Fibroblast of lung (primary cell): Measurements from ENCODE around the gene HOXA11. TPM values are rescaled to one million over a fixed set of nuclear protein-coding genes. Genes with fewer than 3 reads are reported as not detected.
A peak's percentile ranks its signal among the peaks of the same experiment; 100 is the strongest.

Experiments used
- DNase-seq, 2 donors: peaks; one replicate each; pipeline versions ENCODE4 v3.0.0 to v3.0.0-alpha.2; 2010; ENCODE audit warnings: low read depth in 2 of 2
- H2AFZ ChIP-seq: 2 replicates; pipeline ENCODE4 v1.5.1; 2012; ENCODE audit warnings: low read length, control low read depth, inconsistent platforms
- H3K27ac ChIP-seq: 2 replicates; pipeline ENCODE4 v1.5.1; 2011; ENCODE audit warnings: low read length, control low read depth; ENCODE audit not compliant: insufficient read depth
- H3K27me3 ChIP-seq: 2 replicates; pipeline ENCODE4 v1.5.1; 2011; ENCODE audit warnings: mild to moderate bottlenecking, low read length; ENCODE audit not compliant: control insufficient read depth, insufficient read depth
- H3K36me3 ChIP-seq: 2 replicates; pipeline ENCODE4 v1.5.1; 2011; ENCODE audit warnings: low read length; ENCODE audit not compliant: control insufficient read depth, insufficient read depth
- H3K4me1 ChIP-seq: 2 replicates; pipeline ENCODE4 v1.5.1; 2011; ENCODE audit warnings: low read length; ENCODE audit not compliant: control insufficient read depth, insufficient read depth; ENCODE audit errors: extremely low read depth
- H3K4me2 ChIP-seq: 2 replicates; pipeline ENCODE4 v1.5.1; 2011; ENCODE audit warnings: low read length, control low read depth; ENCODE audit not compliant: insufficient read depth; ENCODE audit errors: extremely low read depth
- H3K4me3 ChIP-seq, 4 experiments: fragments of 200-600 bp in 1 of 4; sonication (generic) in 1 of 4; replicated peaks in 1 of 4; 2 replicates each; pipeline ENCODE4 v1.5.1; 2011 to 2016; ENCODE audit warnings: low read length in 4 of 4, low read depth in 3 of 4, mild to moderate bottlenecking in 3 of 4, control low read depth in 2 of 4, inconsistent platforms in 1 of 4, mixed read lengths in 1 of 4; ENCODE audit not compliant: insufficient read depth in 1 of 4; ENCODE audit errors: control extremely low read depth in 1 of 4
- H3K79me2 ChIP-seq: 2 replicates; pipeline ENCODE4 v1.5.1; 2012; ENCODE audit warnings: mild to moderate bottlenecking, low read length, inconsistent platforms; ENCODE audit not compliant: control insufficient read depth, insufficient read depth
- H3K9ac ChIP-seq: 2 replicates; pipeline ENCODE4 v1.5.1; 2011; ENCODE audit warnings: mild to moderate bottlenecking, low read length, control low read depth; ENCODE audit not compliant: insufficient read depth
- H3K9me3 ChIP-seq: 2 replicates; pipeline ENCODE4 v1.5.1; 2012; ENCODE audit warnings: low read depth, low read length; ENCODE audit not compliant: control insufficient read depth, insufficient read depth
- H4K20me1 ChIP-seq: 2 replicates; pipeline ENCODE4 v1.5.1; 2011; ENCODE audit warnings: low read length; ENCODE audit not compliant: control insufficient read depth, insufficient read depth; ENCODE audit errors: extremely low read depth
- EZH2 ChIP-seq: IDR thresholded peaks from 2 replicates; pipeline ENCODE4 v1.5.1; 2012; ENCODE audit warnings: low read length, control low read depth, mild to moderate bottlenecking; ENCODE audit errors: missing control alignments
- polyA plus RNA-seq, 2 donors: library from polyadenylated mRNA; depleted of rRNA in 1 of 2; stranded (reverse) in 1 of 2; unstranded in 1 of 2; fragments of >200 nt; gene quantifications; 2 replicates each; pipeline ENCODE4 v1.2.1, GENCODE V29; 2011 to 2012; ENCODE audit warnings: missing spikeins in 1 of 2
- total RNA-seq: library from RNA; depleted of rRNA; stranded (reverse); fragments of >200 nt; gene quantifications from 2 replicates; pipeline ENCODE4 v1.2.1, GENCODE V29; 2014
- TF ChIP-seq, protein P1 (sequence below), 2 donors: IDR thresholded peaks in 1 of 2; conservative IDR thresholded peaks in 1 of 2; 1 replicate in 1 of 2; 2 replicates in 1 of 2; pipeline ENCODE4 v1.5.1; 2011 to 2012; ENCODE audit warnings: low read length in 2 of 2, control low read depth in 1 of 2, inconsistent platforms in 1 of 2, low read depth in 1 of 2, mild to moderate bottlenecking in 1 of 2

Gene HOXA11
- total and polyA plus RNA-seq, 2 donors (not counting 1 experiment from before 2014, with no cell fraction given): 0.18 TPM; not detected in 1

DNA sequence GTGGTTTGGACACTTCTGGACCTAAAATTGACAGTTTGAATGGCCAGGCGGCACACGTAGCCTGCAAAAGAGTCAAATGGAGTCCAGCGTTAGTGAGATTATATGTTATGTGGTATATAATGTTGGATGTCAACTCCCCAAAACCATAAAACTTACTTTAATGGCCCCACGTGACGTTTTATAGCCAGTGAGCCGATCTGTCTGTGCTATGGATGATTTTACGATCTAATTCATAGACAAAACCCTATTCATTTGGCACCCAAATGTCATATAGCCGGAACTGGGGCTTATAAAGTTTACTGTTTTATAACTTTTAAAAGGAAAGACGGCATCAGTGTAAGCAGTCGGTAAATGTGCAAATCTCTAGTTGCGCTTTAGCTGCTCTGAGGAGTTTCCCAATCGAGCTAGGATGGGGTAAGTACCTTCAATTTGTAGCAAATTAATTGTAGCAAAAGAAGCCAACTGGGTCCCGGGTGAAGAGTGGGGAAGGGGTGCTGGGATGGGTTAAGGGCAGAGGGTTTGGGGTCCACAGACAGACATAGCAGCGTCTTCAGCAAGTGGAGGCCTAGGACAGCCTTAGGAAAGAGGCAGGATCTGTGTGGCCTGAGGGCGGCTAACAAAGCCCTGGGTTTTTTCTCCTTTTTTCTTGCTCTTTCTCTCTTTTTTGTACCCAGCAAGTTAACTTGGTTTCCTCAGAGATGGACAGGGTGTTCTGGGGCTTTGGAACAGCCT, 44.7 kb downstream of the HOXA11 start:
- peak overlapping the region; percentile 99 for H3K4me2 ChIP-seq

DNA sequence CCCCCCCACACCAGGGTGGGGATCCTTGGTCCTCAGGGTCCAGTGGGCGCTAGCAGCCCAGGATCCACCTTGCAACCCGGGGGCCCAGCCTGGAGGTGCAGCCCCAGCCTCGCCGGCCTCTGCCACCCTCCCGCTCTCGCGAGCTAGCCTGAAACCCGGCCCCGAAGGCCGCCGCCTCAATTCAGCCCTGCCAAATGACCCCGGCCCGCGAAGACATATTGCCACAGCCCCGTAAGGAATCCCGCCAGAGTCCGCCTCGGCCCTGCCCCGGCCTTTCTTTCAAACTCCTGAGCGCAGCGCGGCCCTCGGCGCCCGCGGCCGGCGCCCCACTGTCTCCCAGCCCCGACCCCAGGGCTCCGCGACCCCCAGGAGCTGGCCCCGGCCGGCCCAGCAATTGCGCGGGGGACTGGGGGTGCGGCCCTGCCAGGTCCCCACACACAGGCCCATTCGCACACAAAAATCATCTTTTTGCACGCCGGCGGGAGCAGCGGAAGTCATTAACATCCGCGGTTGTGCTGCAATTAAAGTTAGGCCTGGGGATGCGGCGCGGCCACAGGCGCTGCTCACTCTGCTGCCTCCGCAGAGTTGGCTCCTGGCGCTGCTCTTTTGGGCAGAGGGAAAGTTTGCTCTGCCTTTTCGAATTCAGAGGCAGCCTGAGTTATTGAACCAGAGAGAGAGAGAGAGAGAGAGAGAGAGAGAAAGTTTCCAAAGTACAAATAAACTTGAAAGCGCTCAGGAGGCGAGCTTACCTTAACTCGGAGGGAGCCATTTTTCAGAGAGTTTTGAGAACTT, 45.5 kb downstream of the HOXA11 start:
- peak overlapping the region; percentile 82 for H3K9ac ChIP-seq
- peaks cover 74% of the 10 kb centered on the region for H3K79me2 ChIP-seq
- H2AFZ ChIP-seq: no peak overlapping the region
- H3K27me3 ChIP-seq: no peaks in the 10 kb centered on the region
- H3K4me3 ChIP-seq: peak overlapping the region; percentile 89 to 99 (median 94)
- peak overlapping the region; percentile 98 for H3K27ac ChIP-seq
- TF ChIP-seq, protein P1, sequence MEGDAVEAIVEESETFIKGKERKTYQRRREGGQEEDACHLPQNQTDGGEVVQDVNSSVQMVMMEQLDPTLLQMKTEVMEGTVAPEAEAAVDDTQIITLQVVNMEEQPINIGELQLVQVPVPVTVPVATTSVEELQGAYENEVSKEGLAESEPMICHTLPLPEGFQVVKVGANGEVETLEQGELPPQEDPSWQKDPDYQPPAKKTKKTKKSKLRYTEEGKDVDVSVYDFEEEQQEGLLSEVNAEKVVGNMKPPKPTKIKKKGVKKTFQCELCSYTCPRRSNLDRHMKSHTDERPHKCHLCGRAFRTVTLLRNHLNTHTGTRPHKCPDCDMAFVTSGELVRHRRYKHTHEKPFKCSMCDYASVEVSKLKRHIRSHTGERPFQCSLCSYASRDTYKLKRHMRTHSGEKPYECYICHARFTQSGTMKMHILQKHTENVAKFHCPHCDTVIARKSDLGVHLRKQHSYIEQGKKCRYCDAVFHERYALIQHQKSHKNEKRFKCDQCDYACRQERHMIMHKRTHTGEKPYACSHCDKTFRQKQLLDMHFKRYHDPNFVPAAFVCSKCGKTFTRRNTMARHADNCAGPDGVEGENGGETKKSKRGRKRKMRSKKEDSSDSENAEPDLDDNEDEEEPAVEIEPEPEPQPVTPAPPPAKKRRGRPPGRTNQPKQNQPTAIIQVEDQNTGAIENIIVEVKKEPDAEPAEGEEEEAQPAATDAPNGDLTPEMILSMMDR (conservative IDR thresholded peaks at IDR 0.05 in 1 of 2, IDR thresholded peaks at IDR 0.05 in 1 of 2; ENCODE audit: low read depth in 1 of 2, low read length in 2 of 2): no peak
- TF ChIP-seq EZH2: no peak
- H3K9me3 ChIP-seq: no peaks in the 10 kb centered on the region
- peak overlapping the region; percentile 99 for H3K4me2 ChIP-seq
- no peaks in the 10 kb centered on the region for H4K20me1 ChIP-seq
- H3K4me1 ChIP-seq: peaks cover 26% of the 10 kb centered on the region
- DNase-seq: no peak
- H3K36me3 ChIP-seq: peaks cover 2% of the 10 kb centered on the region

More for the DNA sequence above, 44.7 kb downstream of the HOXA11 start:
- no peaks in the 10 kb centered on the region for H3K9me3 ChIP-seq
- no peak overlapping the region for H2AFZ ChIP-seq
- H3K4me3 ChIP-seq: peak overlapping the region; percentile 89 to 99 (median 94)
- no peak for DNase-seq
- peaks cover 79% of the 10 kb centered on the region for H3K79me2 ChIP-seq
- H3K4me1 ChIP-seq: peaks cover 18% of the 10 kb centered on the region
- peak overlapping the region; percentile 98 for H3K27ac ChIP-seq
- peak overlapping the region; percentile 82 for H3K9ac ChIP-seq
- peaks cover 2% of the 10 kb centered on the region for H3K36me3 ChIP-seq
- H4K20me1 ChIP-seq: no peaks in the 10 kb centered on the region
- H3K27me3 ChIP-seq: no peaks in the 10 kb centered on the region
- no peak for TF ChIP-seq EZH2
- TF ChIP-seq, protein P1 (conservative IDR thresholded peaks at IDR 0.05 in 1 of 2, IDR thresholded peaks at IDR 0.05 in 1 of 2; ENCODE audit: low read depth in 1 of 2, low read length in 2 of 2): no peak

DNA sequence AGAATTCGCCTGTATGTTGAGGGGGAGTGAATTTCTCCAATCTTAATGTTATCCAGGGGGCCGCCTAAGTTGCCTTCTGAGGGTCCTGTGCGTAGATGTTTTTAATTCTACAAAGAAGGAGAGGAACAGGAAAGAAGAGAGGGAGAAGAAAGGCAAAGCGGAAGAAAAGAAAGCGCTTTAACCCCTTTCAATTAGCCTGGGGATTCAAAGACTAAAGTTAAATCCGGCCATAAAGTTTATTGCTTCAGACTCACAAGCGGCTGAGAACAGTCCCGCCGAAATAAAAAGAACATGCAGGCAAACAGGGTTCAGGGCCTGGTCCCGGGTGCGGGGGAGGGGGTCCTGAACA, 46.1 kb downstream of the HOXA11 start:
- peak overlapping the region; percentile 98 for H3K27ac ChIP-seq
- H3K4me1 ChIP-seq: peaks cover 30% of the 10 kb centered on the region
- no peaks in the 10 kb centered on the region for H4K20me1 ChIP-seq
- H3K9ac ChIP-seq: peak overlapping the region; percentile 82
- TF ChIP-seq EZH2: no peak
- TF ChIP-seq, protein P1 (conservative IDR thresholded peaks at IDR 0.05 in 1 of 2, IDR thresholded peaks at IDR 0.05 in 1 of 2; ENCODE audit: low read depth in 1 of 2, low read length in 2 of 2): no peak
- H3K9me3 ChIP-seq: no peaks in the 10 kb centered on the region
- H2AFZ ChIP-seq: no peak overlapping the region
- H3K27me3 ChIP-seq: no peaks in the 10 kb centered on the region
- peak overlapping the region; percentile 57 to 99 (median 90) for H3K4me3 ChIP-seq
- H3K79me2 ChIP-seq: peaks cover 69% of the 10 kb centered on the region
- H3K4me2 ChIP-seq: peak overlapping the region; percentile 99
- DNase-seq: no peak
- peaks cover 2% of the 10 kb centered on the region for H3K36me3 ChIP-seq
